Measurements from ENCODE around the gene GSTO2. TPM values are rescaled to one million over a fixed set of nuclear protein-coding genes. Genes with fewer than 3 reads are reported as not detected.
A peak's percentile ranks its signal among the peaks of the same experiment; 100 is the strongest.

GSTO2 gene
- total RNA-seq, 1 donor from 2014 or later, result 7.8 TPM

- Histone ChIP-seq H3K4me3 (peak overlapping the region; percentile 84), H3K27ac (peak overlapping the region; percentile 89), H3K4me1 (peaks cover 23% of the 10 kb centered on the region), H3K36me3 (peaks cover 47% of the 10 kb centered on the region), H3K9me3 (no peaks in the 10 kb centered on the region), H3K27me3 (ENCODE audit: low read depth) (no peaks in the 10 kb centered on the region)
- intact Hi-C loops (cut with DNase I), result no loop called here
- DNase-seq, result no peak
- ATAC-seq, result peak in 1 of 2 donors; percentile 3
- no peak for TF ChIP-seq CTCF (IDR thresholded peaks at IDR 0.05)
These were observed 625 bp upstream of the GSTO2 start for GRCh38 chr10:104268405-104268712.

GRCh38 chr10:104273286-104273685 lies 4.3 kb downstream of the GSTO2 start:
- peaks cover 7% of the 10 kb centered on the region for H3K4me1 ChIP-seq
- H3K27ac ChIP-seq, result no peak overlapping the region
- H3K27me3 ChIP-seq (ENCODE audit: low read depth), result peaks cover 8% of the 10 kb centered on the region
- ATAC-seq, result no peak
- DNase-seq, result no peak
- H3K9me3 ChIP-seq, result no peaks in the 10 kb centered on the region
- no peak for TF ChIP-seq CTCF (IDR thresholded peaks at IDR 0.05)
- intact Hi-C loops (cut with DNase I), result no loop called here
- H3K4me3 ChIP-seq, result no peak overlapping the region
- no peaks in the 10 kb centered on the region for H3K36me3 ChIP-seq

GRCh38 chr10:104273899-104274575 lies 5.1 kb downstream of the GSTO2 start:
- Histone ChIP-seq H3K9me3 (no peaks in the 10 kb centered on the region), H3K27me3 (ENCODE audit: low read depth) (peaks cover 8% of the 10 kb centered on the region), H3K36me3 (no peaks in the 10 kb centered on the region), H3K27ac (no peak overlapping the region), H3K4me1 (peaks cover 5% of the 10 kb centered on the region), H3K4me3 (no peak overlapping the region)
- intact Hi-C loops (cut with DNase I), result no loop called here
- no peak for TF ChIP-seq CTCF (IDR thresholded peaks at IDR 0.05)
- ATAC-seq (no peak), DNase-seq (no peak)

- peak; percentile 76 for DNase-seq
- Histone ChIP-seq H3K9me3 (no peaks in the 10 kb centered on the region), H3K36me3 (no peaks in the 10 kb centered on the region), H3K27ac (no peak overlapping the region), H3K4me3 (peak overlapping the region; percentile 51), H3K4me1 (no peaks in the 10 kb centered on the region), H3K27me3 (ENCODE audit: low read depth) (peaks cover 8% of the 10 kb centered on the region)
- intact Hi-C loops (cut with DNase I), result no loop called here
- TF ChIP-seq CTCF (IDR thresholded peaks at IDR 0.05), result peak; percentile 83
- ATAC-seq, result peak; percentile 91 to 96
These were observed 6.1 kb downstream of the GSTO2 start for GRCh38 chr10:104274762-104275721.

GRCh38 chr10:104276192-104276591 lies 7.2 kb downstream of the GSTO2 start:
- DNase-seq (no peak), ATAC-seq (no peak)
- no peaks in the 10 kb centered on the region for H3K4me1 ChIP-seq
- intact Hi-C loops (cut with DNase I), result no loop called here
- no peak overlapping the region for H3K27ac ChIP-seq
- no peak for TF ChIP-seq CTCF (IDR thresholded peaks at IDR 0.05)
- no peaks in the 10 kb centered on the region for H3K36me3 ChIP-seq
- no peak overlapping the region for H3K4me3 ChIP-seq
- no peaks in the 10 kb centered on the region for H3K9me3 ChIP-seq
- H3K27me3 ChIP-seq (ENCODE audit: low read depth), result peaks cover 8% of the 10 kb centered on the region
